HL-60 (cell line): ENCODE results near the gene VCAN.

Experiments used
- DNase-seq, 2 experiments: peaks; one replicate each; pipeline ENCODE4 v3.0.0-alpha.2; 2010 to 2020; ENCODE audit warnings: low read depth in 1 of 2, low spot score in 1 of 2
- H3K27ac ChIP-seq: fragments of 250-450 bp; sonication (Bioruptor Pico); replicated peaks from 2 replicates; pipeline ENCODE4 v1.5.1; 2020; ENCODE audit warnings: mild to moderate bottlenecking, moderate library complexity
- H3K27me3 ChIP-seq: fragments of 250-450 bp; sonication (Bioruptor Pico); 2 replicates; pipeline ENCODE4 v1.5.1; 2021; ENCODE audit warnings: mild to moderate bottlenecking, moderate library complexity; ENCODE audit not compliant: insufficient read depth, poor library complexity, severe bottlenecking
- H3K4me3 ChIP-seq: replicated peaks from 2 replicates; pipeline ENCODE4 v1.5.1; 2011; ENCODE audit warnings: mild to moderate bottlenecking, control low read depth, low read length; ENCODE audit not compliant: insufficient read depth
- CTCF ChIP-seq: IDR thresholded peaks from one replicate; pipeline ENCODE4 v1.5.1; 2011; ENCODE audit warnings: low read length, control low read depth, inconsistent platforms; ENCODE audit not compliant: insufficient read depth
- GABPA ChIP-seq: IDR thresholded peaks from 2 replicates; pipeline ENCODE4 v1.6.1; 2012; ENCODE audit warnings: low read depth
- POLR2AphosphoS5 ChIP-seq: IDR thresholded peaks from 2 replicates; pipeline ENCODE4 v1.6.1; 2012; ENCODE audit warnings: low read depth
- REST ChIP-seq: IDR thresholded peaks from 2 replicates; pipeline ENCODE4 v1.6.1; 2012; ENCODE audit warnings: low read depth; ENCODE audit not compliant: insufficient replicate concordance
- SPI1 ChIP-seq: IDR thresholded peaks from 2 replicates; pipeline ENCODE4 v1.6.1; 2012; ENCODE audit warnings: low read depth, mild to moderate bottlenecking, borderline replicate concordance

The VCAN gene

GRCh38 chr5:83509540-83509939 lies 38.0 kb downstream of the VCAN start:
- no peak for DNase-seq
- Histone ChIP-seq H3K27ac (no peak overlapping the region), H3K4me3 (no peak overlapping the region), H3K27me3 (no peaks in the 10 kb centered on the region)
- TF ChIP-seq POLR2AphosphoS5, result no peak
- TF ChIP-seq REST, result no peak
- no peak for TF ChIP-seq SPI1
- no peak for TF ChIP-seq CTCF
- no peak for TF ChIP-seq GABPA

- no peak for TF ChIP-seq SPI1
- H3K27me3 ChIP-seq, result no peaks in the 10 kb centered on the region
- no peak overlapping the region for H3K4me3 ChIP-seq
- H3K27ac ChIP-seq, result no peak overlapping the region
- no peak for DNase-seq
Measured at GRCh38 chr5:83510260-83510659, 38.7 kb downstream of the VCAN start.

GRCh38 chr5:83512061-83512745 lies 40.7 kb downstream of the VCAN start:
- no peak overlapping the region for H3K4me3 ChIP-seq
- H3K27me3 ChIP-seq, result no peaks in the 10 kb centered on the region
- H3K27ac ChIP-seq, result no peak overlapping the region
- no peak for TF ChIP-seq GABPA
- no peak for TF ChIP-seq POLR2AphosphoS5
- TF ChIP-seq CTCF, result no peak
- no peak for TF ChIP-seq SPI1
- TF ChIP-seq REST, result no peak
- DNase-seq, result no peak

- H3K4me3 ChIP-seq, result no peak overlapping the region
- no peak overlapping the region for H3K27ac ChIP-seq
- H3K27me3 ChIP-seq, result no peaks in the 10 kb centered on the region
- no peak for DNase-seq
- TF ChIP-seq GABPA (no peak), REST (no peak)
Measured at GRCh38 chr5:83513081-83513480, 41.5 kb downstream of the VCAN start.
